ENCODE results near the gene GALNT3. TPM values are rescaled to one million over a fixed set of nuclear protein-coding genes. Genes with fewer than 3 reads are reported as not detected.

Gene GALNT3
- polyA plus RNA-seq, 1 of the 3 experiments (the other 2 are of a cell fraction) = 0.05 TPM

GRCh38 chr2:165746501-165746900, 47.5 kb downstream of the GALNT3 start:
- no peak for TF ChIP-seq TCF12 (IDR thresholded peaks at IDR 0.05)
- no peak for TF ChIP-seq RFX5 (IDR thresholded peaks at IDR 0.05; ENCODE audit: low read length)
- TF ChIP-seq EP300 (IDR thresholded peaks at IDR 0.05; ENCODE audit: borderline replicate concordance in 1 of 2, low read depth in 1 of 2, low read length in 1 of 2) = no peak
- no peak for TF ChIP-seq FOSL2 (IDR thresholded peaks at IDR 0.05; ENCODE audit: borderline replicate concordance, low read depth)
- H3K4me1 ChIP-seq (ENCODE audit: control insufficient read depth in 1 of 2, insufficient read depth in 2 of 2, low read depth in 1 of 2, low read length in 1 of 2) = no peaks in the 10 kb centered on the region

DNA sequence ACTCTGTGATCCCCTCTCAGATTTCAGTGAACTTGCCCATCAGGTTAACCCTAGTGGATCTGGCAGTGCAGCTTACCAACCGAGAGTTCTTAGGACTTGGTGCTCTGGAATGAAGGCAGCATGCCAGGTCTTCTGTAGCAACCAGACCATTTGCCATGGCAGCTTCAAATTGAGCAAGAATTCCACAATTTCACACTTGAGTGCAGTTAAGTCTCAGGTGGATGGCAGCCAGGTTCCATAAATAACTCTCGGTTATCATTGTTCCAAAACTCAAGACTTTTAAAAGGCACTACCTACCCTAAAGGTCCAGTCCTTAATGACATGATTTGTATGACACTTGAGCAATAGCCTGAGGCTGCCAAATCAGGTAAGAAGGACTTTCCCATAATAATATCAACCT, 48.1 kb downstream of the GALNT3 start:
- no peak overlapping the region for H2AFZ ChIP-seq (ENCODE audit: low read depth)
- no peaks in the 10 kb centered on the region for H3K27me3 ChIP-seq (ENCODE audit: insufficient read depth)
- ChIA-PET POLR2A (no interaction called here), CTCF (no interaction called here)
- H3K27ac ChIP-seq (ENCODE audit: low read depth in 2 of 2, low read length in 1 of 2) = no peak overlapping the region
- no peak overlapping the region for H3K4me2 ChIP-seq
- no peaks in the 10 kb centered on the region for H3K9me3 ChIP-seq
- H3K4me1 ChIP-seq (ENCODE audit: control insufficient read depth in 1 of 2, insufficient read depth in 2 of 2, low read depth in 1 of 2, low read length in 1 of 2) = no peaks in the 10 kb centered on the region
- H3K9me2 ChIP-seq = no peaks in the 10 kb centered on the region; the same call in 1 of the 2 replicates
- no peaks in the 10 kb centered on the region for H3K36me3 ChIP-seq (replicated peaks in 1 of 2; ENCODE audit: control insufficient read depth in 1 of 2, insufficient read depth in 2 of 2, low read length in 1 of 2)
- no peak overlapping the region for H3K9ac ChIP-seq
- TF ChIP-seq FOXJ3 (CRISPR knock-in tag; IDR thresholded peaks at IDR 0.05) (no peak), TAF1 (IDR thresholded peaks at IDR 0.05; ENCODE audit: borderline replicate concordance, low read depth, low read length) (no peak), RCOR1 (IDR thresholded peaks at IDR 0.05; ENCODE audit: low read length) (no peak), EZH2phosphoT487 (IDR thresholded peaks at IDR 0.05; ENCODE audit: borderline replicate concordance, low read depth) (no peak), RFX5 (IDR thresholded peaks at IDR 0.05; ENCODE audit: low read length) (no peak), SMC3 (IDR thresholded peaks at IDR 0.05; ENCODE audit: low read depth, low read length) (no peak), EP300 (IDR thresholded peaks at IDR 0.05; ENCODE audit: borderline replicate concordance in 1 of 2, low read depth in 1 of 2, low read length in 1 of 2) (no peak), TCF12 (IDR thresholded peaks at IDR 0.05) (no peak), GATA2 (CRISPR knock-in tag; IDR thresholded peaks at IDR 0.05) (no peak), ELF1 (IDR thresholded peaks at IDR 0.05) (no peak), CTCF (IDR thresholded peaks at IDR 0.05) (no peak), GABPA (IDR thresholded peaks at IDR 0.05; ENCODE audit: low read depth) (no peak)
- TF ChIP-seq, protein P1, sequence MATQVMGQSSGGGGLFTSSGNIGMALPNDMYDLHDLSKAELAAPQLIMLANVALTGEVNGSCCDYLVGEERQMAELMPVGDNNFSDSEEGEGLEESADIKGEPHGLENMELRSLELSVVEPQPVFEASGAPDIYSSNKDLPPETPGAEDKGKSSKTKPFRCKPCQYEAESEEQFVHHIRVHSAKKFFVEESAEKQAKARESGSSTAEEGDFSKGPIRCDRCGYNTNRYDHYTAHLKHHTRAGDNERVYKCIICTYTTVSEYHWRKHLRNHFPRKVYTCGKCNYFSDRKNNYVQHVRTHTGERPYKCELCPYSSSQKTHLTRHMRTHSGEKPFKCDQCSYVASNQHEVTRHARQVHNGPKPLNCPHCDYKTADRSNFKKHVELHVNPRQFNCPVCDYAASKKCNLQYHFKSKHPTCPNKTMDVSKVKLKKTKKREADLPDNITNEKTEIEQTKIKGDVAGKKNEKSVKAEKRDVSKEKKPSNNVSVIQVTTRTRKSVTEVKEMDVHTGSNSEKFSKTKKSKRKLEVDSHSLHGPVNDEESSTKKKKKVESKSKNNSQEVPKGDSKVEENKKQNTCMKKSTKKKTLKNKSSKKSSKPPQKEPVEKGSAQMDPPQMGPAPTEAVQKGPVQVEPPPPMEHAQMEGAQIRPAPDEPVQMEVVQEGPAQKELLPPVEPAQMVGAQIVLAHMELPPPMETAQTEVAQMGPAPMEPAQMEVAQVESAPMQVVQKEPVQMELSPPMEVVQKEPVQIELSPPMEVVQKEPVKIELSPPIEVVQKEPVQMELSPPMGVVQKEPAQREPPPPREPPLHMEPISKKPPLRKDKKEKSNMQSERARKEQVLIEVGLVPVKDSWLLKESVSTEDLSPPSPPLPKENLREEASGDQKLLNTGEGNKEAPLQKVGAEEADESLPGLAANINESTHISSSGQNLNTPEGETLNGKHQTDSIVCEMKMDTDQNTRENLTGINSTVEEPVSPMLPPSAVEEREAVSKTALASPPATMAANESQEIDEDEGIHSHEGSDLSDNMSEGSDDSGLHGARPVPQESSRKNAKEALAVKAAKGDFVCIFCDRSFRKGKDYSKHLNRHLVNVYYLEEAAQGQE (IDR thresholded peaks at IDR 0.05; ENCODE audit: low read depth, low read length) = no peak
- TF ChIP-seq, protein P2, sequence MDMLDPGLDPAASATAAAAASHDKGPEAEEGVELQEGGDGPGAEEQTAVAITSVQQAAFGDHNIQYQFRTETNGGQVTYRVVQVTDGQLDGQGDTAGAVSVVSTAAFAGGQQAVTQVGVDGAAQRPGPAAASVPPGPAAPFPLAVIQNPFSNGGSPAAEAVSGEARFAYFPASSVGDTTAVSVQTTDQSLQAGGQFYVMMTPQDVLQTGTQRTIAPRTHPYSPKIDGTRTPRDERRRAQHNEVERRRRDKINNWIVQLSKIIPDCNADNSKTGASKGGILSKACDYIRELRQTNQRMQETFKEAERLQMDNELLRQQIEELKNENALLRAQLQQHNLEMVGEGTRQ (IDR thresholded peaks at IDR 0.05; ENCODE audit: borderline replicate concordance, low read depth, low read length) = no peak
- no peaks in the 10 kb centered on the region for H3F3A ChIP-seq (replicated peaks; ENCODE audit: insufficient read depth)
- DNase-seq = no peak
- 83% methylated on average over 2 of the region's 2 CpGs for WGBS (ENCODE audit: low lambda C conversion rate)
- no peaks in the 10 kb centered on the region for H3K79me2 ChIP-seq (ENCODE audit: insufficient read depth)
- no peak overlapping the region for H3K4me3 ChIP-seq (ENCODE audit: low read depth in 2 of 2, low read length in 1 of 2)
- H4K20me1 ChIP-seq (ENCODE audit: insufficient read depth) = no peaks in the 10 kb centered on the region

More at GRCh38 chr2:165746501-165746900, 47.5 kb downstream of the GALNT3 start:
- no peak overlapping the region for H2AFZ ChIP-seq (ENCODE audit: low read depth)
- no peak overlapping the region for H3K4me3 ChIP-seq (ENCODE audit: low read depth in 2 of 2, low read length in 1 of 2)
- H3K79me2 ChIP-seq (ENCODE audit: insufficient read depth) = no peaks in the 10 kb centered on the region
- H3F3A ChIP-seq (replicated peaks; ENCODE audit: insufficient read depth) = no peaks in the 10 kb centered on the region
- no peaks in the 10 kb centered on the region; the same call in 1 of the 2 replicates for H3K9me2 ChIP-seq
- H3K27me3 ChIP-seq (ENCODE audit: insufficient read depth) = no peaks in the 10 kb centered on the region
- H3K4me2 ChIP-seq = no peak overlapping the region
- no peaks in the 10 kb centered on the region for H4K20me1 ChIP-seq (ENCODE audit: insufficient read depth)
- WGBS (ENCODE audit: low lambda C conversion rate) = 78% methylated on average over 8 of the region's 8 CpGs
- ChIA-PET POLR2A (no interaction called here), CTCF (no interaction called here)
- H3K9ac ChIP-seq = no peak overlapping the region
- DNase-seq = no peak
- H3K36me3 ChIP-seq (replicated peaks in 1 of 2; ENCODE audit: control insufficient read depth in 1 of 2, insufficient read depth in 2 of 2, low read length in 1 of 2) = no peaks in the 10 kb centered on the region
- no peaks in the 10 kb centered on the region for H3K9me3 ChIP-seq
- no peak overlapping the region for H3K27ac ChIP-seq (ENCODE audit: low read depth in 2 of 2, low read length in 1 of 2)
